GM10248 (cell line): ENCODE results near the gene C1orf210.

Source experiments
- CTCF ChIA-PET: fragments of 300-600 bp; sonication (Branson Sonifier 250); formaldehyde crosslinking; extraction: SDS; loops from one replicate; lab custom pipeline; 2021; ENCODE audit warnings: antibody characterized with exemption; lab: Yijun Ruan, JAX
- POLR2A ChIA-PET: fragments of 350-650 bp; sonication (Branson Sonifier 250); formaldehyde crosslinking; extraction: SDS; loops from one replicate; lab custom pipeline; 2020; ENCODE audit warnings: antibody characterized with exemption; lab: Yijun Ruan, JAX
- DNase-seq: peaks from one replicate; pipeline ENCODE4 v3.0.0; 2012; ENCODE audit errors: extremely low spot score
- CTCF ChIP-seq: IDR thresholded peaks from 2 replicates; pipeline ENCODE4 v1.5.1; 2012; ENCODE audit warnings: mild to moderate bottlenecking, low read depth; ENCODE audit errors: extremely low read depth, missing control alignments, control extremely low read depth

Gene C1orf210

GRCh38 chr1:43303471-43304313 is 18.3 kb upstream of the C1orf210 start:
- ChIA-PET CTCF (interaction anchor here (1.1 kb wide), 1 partner anchor 73 kb away, joined by 3 read pairs; no protein-coding TSS in a partner anchor), POLR2A (no interaction called here)
- TF ChIP-seq CTCF: no peak
- DNase-seq: no peak

- CTCF ChIA-PET: interaction anchor here (1.1 kb wide), 1 partner anchor 74 kb away, joined by 3 read pairs; no protein-coding TSS in a partner anchor
- DNase-seq: no peak
These were observed 17.5 kb upstream of the C1orf210 start for GRCh38 chr1:43302721-43303470.

GRCh38 chr1:43302201-43302600 is 16.8 kb upstream of the C1orf210 start:
- ChIA-PET CTCF (no interaction called here), POLR2A (no interaction called here)
- DNase-seq: no peak
- no peak for TF ChIP-seq CTCF

More at GRCh38 chr1:43302721-43303470, 17.5 kb upstream of the C1orf210 start:
- TF ChIP-seq CTCF: no peak
- POLR2A ChIA-PET: no interaction called here

GRCh38 chr1:43300378-43301094 is 15.2 kb upstream of the C1orf210 start, which contains the start of gene TIE1:
Gene TIE1 (plus strand): TSS chr1:43300982. CDS start chr1:43301072, 90 bp downstream.
- POLR2A ChIA-PET: no interaction called here
- no peak for DNase-seq
- TF ChIP-seq CTCF: no peak
- CTCF ChIA-PET: no interaction called here

GRCh38 chr1:43299101-43299500 is 13.7 kb upstream of the C1orf210 start:
- DNase-seq: no peak
- CTCF ChIA-PET: no interaction called here
- no peak for TF ChIP-seq CTCF
- POLR2A ChIA-PET: no interaction called here

GRCh38 chr1:43298055-43298454 is 12.7 kb upstream of the C1orf210 start:
- DNase-seq: no peak
- ChIA-PET CTCF (no interaction called here), POLR2A (no interaction called here)
- TF ChIP-seq CTCF: no peak
